Right lobe of liver (tissue), 6 donors: ENCODE results near the gene VPS50. TPM values are rescaled to one million over a fixed set of nuclear protein-coding genes. Genes with fewer than 3 reads are reported as not detected.

Experiments
- ATAC-seq, 4 donors: fragments of 200-7000 bp; cut with Tn5 transposase; one replicate each; pipeline ENCODE4 v1.9.1; 2020; ENCODE audit warnings: mild to moderate bottlenecking in 4 of 4, moderate library complexity in 4 of 4
- DNase-seq, 3 donors: peaks; one replicate each; pipeline ENCODE4 v3.0.0-alpha.2; 2020
- H3K27ac ChIP-seq, 3 donors: fragments of 200-600 bp; one replicate each; pipeline ENCODE4 v1.8.0; 2022
- H3K27me3 ChIP-seq, 2 donors: fragments of 200-600 bp; one replicate each; pipeline ENCODE4 v1.8.0; 2022
- H3K36me3 ChIP-seq, 4 donors: fragments of 200-600 bp; sonication (generic) in 1 of 4; one replicate each; pipeline versions ENCODE4 v1.5.1 to v1.8.0; 2017 to 2022; ENCODE audit warnings: control low read depth in 1 of 4
- H3K4me1 ChIP-seq, 4 donors: fragments of 200-600 bp; sonication (generic) in 1 of 4; one replicate each; pipeline versions ENCODE4 v1.5.1 to v1.8.0; 2017 to 2022; ENCODE audit warnings: control low read depth in 1 of 4
- H3K4me3 ChIP-seq, 3 donors: fragments of 200-600 bp; one replicate each; pipeline ENCODE4 v1.8.0; 2022
- H3K9me3 ChIP-seq, 4 donors: fragments of 200-600 bp; sonication (generic) in 1 of 4; one replicate each; pipeline versions ENCODE4 v1.5.1 to v1.8.0; 2017 to 2022; ENCODE audit warnings: control low read depth in 1 of 4
- CTCF ChIP-seq, 4 donors: fragments of 200-600 bp in 3 of 4; fragments of 450-650 bp in 1 of 4; IDR thresholded peaks; one replicate each; pipeline versions ENCODE4 v1.5.1 to v1.8.0; 2016 to 2022; ENCODE audit warnings: antibody characterized with exemption in 4 of 4, mild to moderate bottlenecking in 2 of 4
- POLR2A ChIP-seq: fragments of 450-650 bp; IDR thresholded peaks from one replicate; pipeline ENCODE4 v1.6.1; 2017; ENCODE audit warnings: antibody characterized with exemption, mild to moderate bottlenecking
- WGBS: methylation state at CpG from one replicate; pipeline ENCODE4 v1.1.6; 2018; ENCODE audit warnings: low coverage, low lambda C conversion rate; ENCODE audit not compliant: insufficient coverage; ENCODE audit errors: missing lambda C conversion rate; 5-methylcytosine and 5-hydroxymethylcytosine counted together
- intact Hi-C, 2 donors: fragments of 100-400 bp; cut with DNase I; formaldehyde crosslinking; loops; one replicate each; pipeline versions ENCODE4 v1.11.2 to v1.14.1; 2022
- total RNA-seq, 6 experiments: library from RNA; depleted of rRNA in 2 of 6; stranded (reverse); fragments of >200 nt in 2 of 6; fragmentation: NEBNext Ultra II Directional in 3 of 6; extraction: Animal tissue kit (Norgen Biotek cat#: 25700) in 3 of 6; gene quantifications; one replicate each; pipeline versions ENCODE4 v1.1.0 to v1.2.4, GENCODE V29; 2016 to 2023
- donor health status: DM: no; HTN: yes; CAD: no.
- donor health status: DM: no; HTN: no; CAD: no.
- donor health status: DM: no; HTN: no; CAD: no.
- donor health status: DM: no; HTN: yes; CAD: no.
- donor health status: DM: no; HTN: yes; CAD: no.

The VPS50 gene
- total RNA-seq, 6 experiments from 2014 or later, result 9.0 to 19.1 (median 11.5) TPM

DNA sequence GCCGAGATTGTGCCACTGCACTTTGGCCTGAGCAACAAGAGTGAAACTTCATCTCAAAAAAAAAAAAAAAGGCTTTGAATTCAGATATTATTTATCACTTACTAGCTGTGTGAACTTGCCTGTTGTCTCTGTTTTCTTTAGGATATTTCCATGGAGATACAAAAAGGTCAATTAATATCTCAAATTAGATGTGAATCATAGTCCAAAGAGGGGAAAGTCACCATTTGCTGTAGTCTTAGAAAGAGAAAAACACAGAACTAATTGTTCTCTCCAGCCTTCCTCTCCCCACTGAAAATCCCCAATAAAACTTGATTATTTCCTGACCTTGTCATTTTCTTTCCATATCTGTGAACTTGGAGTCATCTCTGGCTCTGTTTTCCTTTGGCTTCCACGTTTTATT is 27.1 kb upstream of the VPS50 start:
- Histone ChIP-seq H3K36me3 (no peaks in the 10 kb centered on the region), H3K4me1 (no peaks in the 10 kb centered on the region), H3K4me3 (no peak overlapping the region), H3K27ac (no peak overlapping the region), H3K27me3 (no peaks in the 10 kb centered on the region), H3K9me3 (no peaks in the 10 kb centered on the region)
- ATAC-seq (no peak), DNase-seq (no peak)
- 25% methylated on average over 2 of the region's 2 CpGs for WGBS
- intact Hi-C loops, result no loop called here
- TF ChIP-seq POLR2A (no peak), CTCF (IDR thresholded peaks at IDR 0.05) (no peak)

- Histone ChIP-seq H3K4me1 (no peaks in the 10 kb centered on the region), H3K27me3 (no peaks in the 10 kb centered on the region), H3K4me3 (no peak overlapping the region), H3K27ac (no peak overlapping the region), H3K9me3 (no peaks in the 10 kb centered on the region), H3K36me3 (no peaks in the 10 kb centered on the region)
- no peak for DNase-seq
- 53% methylated on average over 5 of the region's 5 CpGs for whole genome bisulfite sequencing
- no peak for ATAC-seq
- intact Hi-C loops, result no loop called here
- TF ChIP-seq POLR2A (no peak), CTCF (IDR thresholded peaks at IDR 0.05) (no peak)
These were observed 20.8 kb upstream of the VPS50 start for GRCh38 chr7:93211228-93211818.

GRCh38 chr7:93212881-93213280 is 19.3 kb upstream of the VPS50 start:
- DNase-seq (no peak), ATAC-seq (no peak)
- Histone ChIP-seq H3K4me3 (no peak overlapping the region), H3K36me3 (no peaks in the 10 kb centered on the region), H3K27me3 (no peaks in the 10 kb centered on the region), H3K9me3 (no peaks in the 10 kb centered on the region), H3K4me1 (no peaks in the 10 kb centered on the region), H3K27ac (no peak overlapping the region)
- WGBS, result 36% methylated on average over 1 of the region's 1 CpG
- TF ChIP-seq CTCF (IDR thresholded peaks at IDR 0.05) (no peak), POLR2A (no peak)
- intact Hi-C loops, result no loop called here

DNA sequence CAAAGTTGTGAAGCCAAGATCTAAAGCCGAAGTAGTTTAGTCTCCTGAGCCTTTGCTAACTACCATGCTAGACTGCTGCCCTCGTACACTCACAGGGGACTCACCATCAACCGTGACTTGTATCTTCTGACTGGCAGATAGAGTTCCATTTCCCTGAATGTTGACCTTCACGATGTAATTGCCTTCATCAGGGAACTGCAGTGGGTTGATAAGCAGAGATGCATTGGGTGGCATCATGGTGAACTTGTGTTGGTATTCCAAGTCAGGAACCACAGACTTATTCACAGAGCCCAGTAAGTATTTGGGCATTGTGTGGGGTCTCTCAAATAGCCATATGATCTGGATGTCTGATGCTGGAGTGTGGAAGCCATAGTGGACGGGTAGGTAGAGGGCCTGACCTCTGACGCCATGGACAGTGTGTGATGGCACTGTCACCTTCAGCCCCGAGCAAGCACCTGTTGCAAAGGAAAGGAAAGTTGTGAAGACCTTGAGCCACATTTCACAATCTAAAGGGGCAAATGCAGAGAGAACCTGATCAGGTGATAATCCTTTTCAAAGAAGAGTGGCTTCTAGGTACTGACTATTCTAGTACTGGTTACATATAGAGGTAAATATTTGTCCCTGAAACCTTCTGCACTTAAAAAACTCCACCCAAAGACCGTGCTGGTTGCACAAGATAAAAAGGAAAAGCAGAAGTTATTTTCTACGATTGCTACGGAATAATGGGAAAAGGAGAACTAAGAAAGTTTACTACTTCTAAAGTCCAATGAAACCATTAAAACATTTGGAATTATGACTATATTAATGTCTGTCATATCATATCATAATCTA is 13.0 kb upstream of the VPS50 start:
- no peak for ATAC-seq
- Histone ChIP-seq H3K36me3 (no peaks in the 10 kb centered on the region), H3K9me3 (no peaks in the 10 kb centered on the region), H3K4me1 (no peaks in the 10 kb centered on the region), H3K4me3 (no peak overlapping the region), H3K27me3 (no peaks in the 10 kb centered on the region), H3K27ac (no peak overlapping the region)
- intact Hi-C loops, result no loop called here
- TF ChIP-seq POLR2A, result no peak
- no peak for TF ChIP-seq CTCF (IDR thresholded peaks at IDR 0.05)
- WGBS, result 49% methylated on average over 9 of the region's 10 CpGs
- DNase-seq, result no peak
